Pancreas (tissue), 10 donors: ENCODE measurements around the gene ADCY7. TPM values are rescaled to one million over a fixed set of nuclear protein-coding genes. Genes with fewer than 3 reads are reported as not detected.

Source experiments
- ATAC-seq, 4 donors: fragments of 200-7000 bp; cut with Tn5 transposase; one replicate each; pipeline versions ENCODE4 v1.8.0 to v1.9.1; 2020; ENCODE audit warnings: mild to moderate bottlenecking in 4 of 4, moderate library complexity in 4 of 4
- DNase-seq, 6 donors: peaks; one replicate each; pipeline ENCODE4 v3.0.0-alpha.2; 2020
- FAIRE-seq: peaks from 2 replicates; lab custom pipeline; 2012; peaks lifted over from hg19 to GRCh38; lab: Jason Lieb, UNC
- H3K27ac ChIP-seq, 4 donors: fragments of 200-600 bp; sonication (generic); 1 replicate in 3 of 4; 2 replicates in 1 of 4; pipeline versions ENCODE4 v1.5.0 to v1.8.0; 2020
- H3K27me3 ChIP-seq, 4 donors: fragments of 200-600 bp; one replicate each; pipeline ENCODE4 v1.8.0; 2021
- H3K36me3 ChIP-seq, 3 donors: fragments of 200-600 bp; sonication (generic) in 1 of 3; one replicate each; pipeline versions ENCODE4 v1.5.0 to v1.8.0; 2020 to 2021
- H3K4me1 ChIP-seq, 3 donors: fragments of 200-600 bp; one replicate each; pipeline ENCODE4 v1.8.0; 2021
- H3K4me3 ChIP-seq, 4 donors: fragments of 200-600 bp; sonication (generic) in 2 of 4; one replicate each; pipeline versions ENCODE4 v1.5.0 to v1.8.0; 2020 to 2021
- H3K9me3 ChIP-seq, 4 donors: fragments of 200-600 bp; one replicate each; pipeline ENCODE4 v1.8.0; 2021
- CTCF ChIP-seq, 4 donors: fragments of 200-600 bp; sonication (generic) in 3 of 4; IDR thresholded peaks; one replicate each; pipeline versions ENCODE4 v1.5.0 to v1.8.0; 2021; ENCODE audit warnings: antibody characterized with exemption in 4 of 4
- WGBS, 2 donors: extraction: QIAGEN DNeasy Blood & Tissue Kit; methylation state at CpG; one replicate each; pipeline ENCODE4 v1.1.7; 2013; 5-methylcytosine and 5-hydroxymethylcytosine counted together
- intact Hi-C, 3 donors: fragments of 100-400 bp; cut with DNase I; formaldehyde crosslinking; loops; one replicate each; pipeline versions ENCODE4 v1.11.1 to v1.14.2; 2022
- polyA plus RNA-seq, 2 donors: library from polyadenylated mRNA; stranded (reverse); fragments of 200-250 nt; gene quantifications; one replicate each; pipeline ENCODE4 v1.2.3, GENCODE V29; 2013
- total RNA-seq, 6 donors: library from RNA; stranded (reverse); fragmentation: NEBNext Ultra II Directional in 4 of 6; extraction: Animal tissue kit (Norgen Biotek cat#: 25700) in 4 of 6; gene quantifications; one replicate each; pipeline versions ENCODE4 v1.2.1 to v1.2.4, GENCODE V29; 2021 to 2023
- donor health status: healthy with polysubstance abuse.
- donor health status: DM: no; HTN: no; CAD: no; lungs with moderate emphysema.
- donor health status: DM: no; HTN: no; CAD: no.
- donor health status: control.
- donor health status: control.
- donor health status: Bipolar disorder and iron deficiency.
- donor health status: DM: yes; HTN: yes; CAD: no.
- donor health status: DM: no; HTN: no; CAD: no.
- donor health status: DM: no; HTN: no; CAD: no.
- donor health status: DM: yes; HTN: yes; CAD: no.

Gene ADCY7
- total and polyA plus RNA-seq, 8 donors: 1.9 to 21.1 (median 4.3) TPM

GRCh38 chr16:50265716-50266336 is 525 bp upstream of the ADCY7 start:
- intact Hi-C loops: no loop called here
- Histone ChIP-seq H3K4me1 (no peaks in the 10 kb centered on the region), H3K36me3 (no peaks in the 10 kb centered on the region), H3K27ac (no peak overlapping the region), H3K4me3 (no peak overlapping the region), H3K9me3 (no peaks in the 10 kb centered on the region), H3K27me3 (no peaks in the 10 kb centered on the region)
- DNase-seq (peak in 1 of 6 donors; percentile 27), FAIRE-seq (no peak), ATAC-seq (no peak)
- no peak for TF ChIP-seq CTCF (IDR thresholded peaks at IDR 0.05)
- WGBS, 2 donors: 80 to 83% methylated on average over 10 of the region's 10 CpGs

DNA sequence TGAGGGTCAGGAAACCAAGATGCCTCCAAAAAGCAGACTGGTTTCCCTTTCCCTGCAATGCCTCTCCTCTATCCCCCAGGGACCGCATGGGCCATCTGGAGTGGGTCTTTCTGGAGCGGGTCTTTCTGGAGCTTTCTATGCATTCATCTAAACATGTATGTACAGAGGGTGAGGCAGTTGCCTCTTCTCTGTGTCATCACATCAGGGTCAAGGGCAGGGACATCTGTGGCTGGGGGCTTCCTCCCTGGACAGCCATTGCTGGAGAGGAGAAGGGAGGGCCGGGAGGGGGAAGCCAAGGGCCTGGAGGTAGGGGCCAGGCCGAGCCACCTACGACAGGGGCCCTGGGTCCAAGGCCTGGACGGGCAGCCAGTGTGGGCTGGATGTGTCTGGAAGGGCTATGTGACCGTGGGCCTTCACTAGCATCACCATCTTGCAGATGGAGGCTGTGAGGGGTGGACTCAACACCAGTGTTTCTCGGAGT is 840 bp downstream of the ADCY7 start:
- intact Hi-C loops: no loop called here
- no peak for FAIRE-seq
- H3K4me3 ChIP-seq: peak overlapping the region in 1 of 4 donors; percentile 32
- DNase-seq: peak in 2 of 6 donors; percentile 41 to 43
- TF ChIP-seq CTCF (IDR thresholded peaks at IDR 0.05): no peak
- no peaks in the 10 kb centered on the region for H3K9me3 ChIP-seq
- WGBS, 2 donors: 83% methylated on average over 8 of the region's 8 CpGs
- no peaks in the 10 kb centered on the region for H3K36me3 ChIP-seq
- no peaks in the 10 kb centered on the region for H3K4me1 ChIP-seq
- H3K27me3 ChIP-seq: no peaks in the 10 kb centered on the region
- H3K27ac ChIP-seq: peak overlapping the region in 1 of 4 donors; percentile 15
- no peak for ATAC-seq

DNA sequence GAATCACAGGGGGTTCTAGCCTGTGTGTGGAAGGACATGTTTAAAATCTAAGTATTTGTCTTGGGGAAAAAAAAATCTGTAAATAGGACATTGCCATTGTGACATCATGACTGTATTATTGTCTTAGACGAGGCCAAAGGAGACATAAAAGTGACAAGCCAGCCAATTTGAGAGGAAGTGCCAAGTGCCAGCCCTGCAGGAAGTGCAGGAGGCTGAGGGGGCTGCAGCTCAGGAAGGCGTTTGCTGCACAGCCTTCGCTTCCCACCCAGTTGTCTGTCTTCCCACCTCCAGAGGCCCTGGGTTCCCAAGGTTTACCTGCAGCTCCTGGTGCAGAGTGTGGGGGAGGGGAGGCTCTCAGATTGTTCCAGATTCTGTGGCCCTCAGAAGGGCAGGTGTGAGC is 1.3 kb downstream of the ADCY7 start:
- Histone ChIP-seq H3K9me3 (no peaks in the 10 kb centered on the region), H3K4me3 (no peak overlapping the region), H3K27me3 (no peaks in the 10 kb centered on the region), H3K36me3 (no peaks in the 10 kb centered on the region), H3K27ac (peak overlapping the region in 1 of 4 donors; percentile 15), H3K4me1 (no peaks in the 10 kb centered on the region)
- ATAC-seq (peak in 1 of 4 donors; percentile 25), DNase-seq (peak in 2 of 6 donors; percentile 24 to 26), FAIRE-seq (no peak)
- 66 to 69% methylated on average over 3 of the region's 3 CpGs for WGBS, 2 donors
- intact Hi-C loops: no loop called here
- TF ChIP-seq CTCF (IDR thresholded peaks at IDR 0.05): no peak

DNA sequence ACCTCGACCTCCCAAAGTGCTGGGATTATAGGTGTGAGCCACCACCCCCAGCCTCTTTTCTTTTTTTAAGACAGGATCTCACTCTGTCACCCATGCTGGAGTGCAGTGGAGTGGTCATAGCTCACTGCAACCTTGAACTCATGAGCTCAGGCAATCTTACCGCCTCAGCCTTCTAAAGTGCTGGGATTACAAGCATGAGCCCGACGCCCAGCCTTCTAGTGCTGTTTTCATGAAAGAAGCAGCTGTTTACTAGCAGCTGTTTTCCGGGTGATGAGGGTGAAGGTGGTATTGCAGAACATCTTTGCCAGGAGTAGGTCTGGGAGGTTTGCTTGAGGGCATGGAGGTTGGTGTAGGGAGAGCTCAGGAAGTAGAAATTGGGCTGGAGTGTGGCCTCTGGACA is 2.0 kb downstream of the ADCY7 start:
- DNase-seq (peak in 1 of 6 donors; percentile 9), FAIRE-seq (no peak), ATAC-seq (no peak)
- Histone ChIP-seq H3K4me1 (no peaks in the 10 kb centered on the region), H3K36me3 (no peaks in the 10 kb centered on the region), H3K4me3 (no peak overlapping the region), H3K9me3 (no peaks in the 10 kb centered on the region), H3K27ac (no peak overlapping the region), H3K27me3 (no peaks in the 10 kb centered on the region)
- intact Hi-C loops: no loop called here
- no peak for TF ChIP-seq CTCF (IDR thresholded peaks at IDR 0.05)
- 71 to 78% methylated on average over 5 of the region's 5 CpGs for WGBS, 2 donors

DNA sequence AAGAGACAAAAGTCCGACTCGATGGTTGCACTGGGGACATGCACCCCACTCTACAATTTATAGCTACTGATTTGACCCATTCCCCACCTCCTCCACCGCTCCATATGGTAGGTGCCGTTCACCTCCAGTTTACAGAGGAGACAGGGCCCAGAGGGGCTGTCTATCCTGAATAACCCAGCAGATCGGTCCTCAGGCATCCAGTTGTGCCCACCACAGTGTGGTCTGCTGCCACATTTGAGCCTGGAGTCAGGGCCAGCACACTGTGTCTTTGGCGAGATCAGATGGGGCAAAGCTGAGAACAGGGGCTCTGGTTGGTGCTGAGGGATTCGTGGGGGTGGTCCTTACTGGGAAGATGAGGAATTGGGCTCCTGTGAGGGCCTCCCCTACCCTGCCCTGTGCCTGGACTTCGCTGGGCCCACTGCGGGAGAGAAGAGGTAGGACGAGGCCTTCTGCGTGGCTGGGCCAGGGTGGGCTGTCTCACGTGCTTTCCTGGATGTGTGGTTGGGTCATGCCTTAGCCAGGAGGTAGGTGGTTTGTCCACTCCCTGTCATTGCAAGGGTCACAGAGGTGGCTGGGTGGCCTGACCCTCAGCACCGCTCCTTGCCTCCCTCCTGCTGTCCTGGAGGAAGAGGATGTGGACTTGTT is 2.8 kb downstream of the ADCY7 start:
- Histone ChIP-seq H3K36me3 (no peaks in the 10 kb centered on the region), H3K27me3 (no peaks in the 10 kb centered on the region), H3K9me3 (no peaks in the 10 kb centered on the region), H3K4me1 (no peaks in the 10 kb centered on the region), H3K4me3 (no peak overlapping the region), H3K27ac (no peak overlapping the region)
- intact Hi-C loops: no loop called here
- no peak for FAIRE-seq
- ATAC-seq: no peak
- no peak for TF ChIP-seq CTCF (IDR thresholded peaks at IDR 0.05)
- WGBS, 2 donors: 93 to 96% methylated on average over 13 of the region's 13 CpGs
- DNase-seq: peak in 2 of 6 donors; percentile 42 to 43
